ENCODE data around the gene ZNF418. TPM values are rescaled to one million over a fixed set of nuclear protein-coding genes. Genes with fewer than 3 reads are reported as not detected.
A peak's percentile ranks its signal among the peaks of the same experiment; 100 is the strongest.
"Not testable (repeated sequence)": the region's sequence is repeated elsewhere in the genome, so short reads cannot be mapped to it uniquely, and the experiment has no call there.

The ZNF418 gene
- total RNA-seq, 1 donor = 5.1 TPM

DNA sequence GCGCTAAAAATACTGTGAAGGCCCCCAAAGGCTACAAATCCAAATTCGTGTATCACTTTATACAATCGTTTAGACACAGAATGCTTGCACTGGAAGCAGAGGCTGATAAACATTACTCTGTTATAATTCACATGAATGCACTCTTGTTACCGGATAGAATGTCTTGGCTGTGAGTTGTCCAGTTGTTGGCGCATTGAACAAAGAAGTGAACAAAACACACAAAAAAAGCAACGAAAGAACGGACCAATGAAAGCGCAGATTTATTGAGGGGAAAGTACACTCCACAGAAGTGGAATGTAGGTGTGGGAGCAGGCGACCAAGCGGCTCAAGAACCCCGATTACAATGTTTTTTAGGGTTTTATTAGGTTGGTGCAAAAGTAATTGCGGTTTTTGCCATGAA is 529 bp upstream of the ZNF418 start:
- no peaks in the 10 kb centered on the region for H3K9me3 ChIP-seq (ENCODE audit: low read depth, low read length)
- peaks cover 3% of the 10 kb centered on the region for H3K36me3 ChIP-seq (ENCODE audit: insufficient read depth, low read length)
- no peak for DNase-seq (ENCODE audit: insufficient read length, low spot score, missing footprints)
- H3K4me2 ChIP-seq (ENCODE audit: insufficient read depth, low read length) = no peak overlapping the region
- no peaks in the 10 kb centered on the region for H4K20me1 ChIP-seq (ENCODE audit: insufficient read depth, low read length)
- peaks cover 8% of the 10 kb centered on the region for H3K79me2 ChIP-seq (ENCODE audit: insufficient read depth, low read length)
- TF ChIP-seq, protein P1, sequence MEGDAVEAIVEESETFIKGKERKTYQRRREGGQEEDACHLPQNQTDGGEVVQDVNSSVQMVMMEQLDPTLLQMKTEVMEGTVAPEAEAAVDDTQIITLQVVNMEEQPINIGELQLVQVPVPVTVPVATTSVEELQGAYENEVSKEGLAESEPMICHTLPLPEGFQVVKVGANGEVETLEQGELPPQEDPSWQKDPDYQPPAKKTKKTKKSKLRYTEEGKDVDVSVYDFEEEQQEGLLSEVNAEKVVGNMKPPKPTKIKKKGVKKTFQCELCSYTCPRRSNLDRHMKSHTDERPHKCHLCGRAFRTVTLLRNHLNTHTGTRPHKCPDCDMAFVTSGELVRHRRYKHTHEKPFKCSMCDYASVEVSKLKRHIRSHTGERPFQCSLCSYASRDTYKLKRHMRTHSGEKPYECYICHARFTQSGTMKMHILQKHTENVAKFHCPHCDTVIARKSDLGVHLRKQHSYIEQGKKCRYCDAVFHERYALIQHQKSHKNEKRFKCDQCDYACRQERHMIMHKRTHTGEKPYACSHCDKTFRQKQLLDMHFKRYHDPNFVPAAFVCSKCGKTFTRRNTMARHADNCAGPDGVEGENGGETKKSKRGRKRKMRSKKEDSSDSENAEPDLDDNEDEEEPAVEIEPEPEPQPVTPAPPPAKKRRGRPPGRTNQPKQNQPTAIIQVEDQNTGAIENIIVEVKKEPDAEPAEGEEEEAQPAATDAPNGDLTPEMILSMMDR (IDR thresholded peaks at IDR 0.05; ENCODE audit: extremely low read depth, low read depth, low read length) = no peak
- no peak overlapping the region for H3K4me3 ChIP-seq (ENCODE audit: insufficient read depth, low read length)
- H2AFZ ChIP-seq (ENCODE audit: low read length) = no peak overlapping the region
- H3K27ac ChIP-seq (ENCODE audit: low read depth, low read length) = no peak overlapping the region
- peaks cover 3% of the 10 kb centered on the region for H3K4me1 ChIP-seq (ENCODE audit: insufficient read depth, low read length)
- H3K27me3 ChIP-seq (ENCODE audit: insufficient read depth, low read length) = no peaks in the 10 kb centered on the region

DNA sequence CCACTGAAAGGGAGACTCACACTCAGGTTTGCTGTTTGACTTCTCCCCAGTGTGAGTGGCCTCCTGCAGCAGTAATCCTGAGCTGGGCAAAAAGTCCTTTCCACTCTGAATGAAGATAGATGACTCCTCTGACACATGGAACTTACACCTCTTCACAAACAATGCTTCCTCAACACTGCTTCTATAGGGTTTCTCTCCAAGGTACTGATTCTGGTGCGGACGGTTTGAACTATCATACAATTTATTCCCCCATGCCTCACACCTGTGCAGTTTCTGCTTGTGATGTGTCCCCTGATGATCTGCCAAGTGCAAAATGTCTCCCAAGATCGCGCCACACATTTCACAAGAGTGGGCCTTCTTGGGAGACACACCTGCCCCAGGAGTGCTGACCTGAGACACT is 7.6 kb downstream of the ZNF418 start:
- DNase-seq (ENCODE audit: insufficient read length, low spot score, missing footprints) = no peak
- peaks cover 34% of the 10 kb centered on the region for H3K9me3 ChIP-seq (ENCODE audit: low read depth, low read length)
- no peaks in the 10 kb centered on the region for H3K4me1 ChIP-seq (ENCODE audit: insufficient read depth, low read length)
- no peaks in the 10 kb centered on the region for H3K27me3 ChIP-seq (ENCODE audit: insufficient read depth, low read length)
- H3K79me2 ChIP-seq (ENCODE audit: insufficient read depth, low read length) = peaks cover 7% of the 10 kb centered on the region
- TF ChIP-seq, protein P1 (IDR thresholded peaks at IDR 0.05; ENCODE audit: extremely low read depth, low read depth, low read length) = no peak
- no peak overlapping the region for H3K4me3 ChIP-seq (ENCODE audit: insufficient read depth, low read length)
- H2AFZ ChIP-seq (ENCODE audit: low read length) = no peak overlapping the region
- H3K27ac ChIP-seq (ENCODE audit: low read depth, low read length) = no peak overlapping the region
- H3K36me3 ChIP-seq (ENCODE audit: insufficient read depth, low read length) = peaks cover 30% of the 10 kb centered on the region
- no peak overlapping the region for H3K4me2 ChIP-seq (ENCODE audit: insufficient read depth, low read length)
- no peaks in the 10 kb centered on the region for H4K20me1 ChIP-seq (ENCODE audit: insufficient read depth, low read length)

DNA sequence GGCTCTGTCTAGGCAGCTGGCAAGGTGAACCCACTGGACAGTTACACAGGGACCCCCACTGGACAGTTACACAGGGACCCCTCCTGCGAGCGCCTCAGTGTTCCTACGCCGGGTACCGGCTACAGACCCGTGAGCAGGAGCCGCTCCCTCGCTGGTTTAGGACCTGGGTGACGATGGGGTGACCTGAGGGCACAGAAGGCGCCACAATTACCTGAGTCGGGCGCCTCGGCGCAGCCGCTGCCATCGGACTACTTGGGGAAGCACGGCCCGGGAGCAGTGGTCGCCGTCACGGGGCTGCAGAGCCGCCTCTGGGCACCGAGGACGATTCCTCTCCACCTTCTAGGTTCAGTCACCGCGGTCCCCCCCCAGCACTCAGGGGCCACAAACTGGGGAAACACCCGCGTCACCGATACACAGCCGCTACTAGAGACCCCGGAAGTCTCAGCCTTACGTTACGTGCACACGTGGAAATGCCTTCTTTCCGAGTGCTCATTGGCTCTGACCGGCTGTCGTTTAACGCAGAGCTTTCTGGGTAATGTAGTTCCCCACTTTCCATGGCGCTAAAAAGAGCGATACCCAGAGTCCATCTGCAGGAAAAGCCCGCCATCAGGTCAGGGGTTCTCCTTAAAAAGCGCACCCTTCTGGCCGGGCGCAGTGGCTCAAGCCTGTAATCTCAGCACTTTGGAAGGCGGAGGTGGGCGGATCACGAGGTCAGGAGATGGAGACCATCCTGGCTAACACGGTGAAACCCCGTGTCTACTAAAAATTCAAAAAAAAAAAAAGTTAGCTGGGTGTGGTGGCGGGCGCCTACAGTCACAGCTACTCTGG is 18.8 kb downstream of the ZNF418 start, which contains the start of gene ZNF417:
Gene ZNF417 (minus strand): TSS at position 425 of the 828 bp plus-strand sequence. CDS start 181 bp downstream, at position 244.
- H4K20me1 ChIP-seq (ENCODE audit: insufficient read depth, low read length); H3K9me3 ChIP-seq (ENCODE audit: low read depth, low read length); H3K27me3 ChIP-seq (ENCODE audit: insufficient read depth, low read length); H3K4me1 ChIP-seq (ENCODE audit: insufficient read depth, low read length): not testable (repeated sequence)
- Histone ChIP-seq H3K36me3 (ENCODE audit: insufficient read depth, low read length) (peaks cover 14% of the 10 kb centered on the region), H3K27ac (ENCODE audit: low read depth, low read length) (peak within 1 kb of the TSS; percentile 75), H3K4me2 (ENCODE audit: insufficient read depth, low read length) (peak within 1 kb of the TSS; percentile 92), H3K4me3 (ENCODE audit: insufficient read depth, low read length) (peak within 1 kb of the TSS; percentile 92), H3K79me2 (ENCODE audit: insufficient read depth, low read length) (peaks cover 39% of the 10 kb centered on the region), H2AFZ (ENCODE audit: low read length) (peak within 1 kb of the TSS; percentile 81)
- DNase-seq (ENCODE audit: insufficient read length, low spot score, missing footprints) = peak; percentile 94
- TF ChIP-seq, protein P1 (IDR thresholded peaks at IDR 0.05; ENCODE audit: extremely low read depth, low read depth, low read length) = peak; percentile 26

DNA sequence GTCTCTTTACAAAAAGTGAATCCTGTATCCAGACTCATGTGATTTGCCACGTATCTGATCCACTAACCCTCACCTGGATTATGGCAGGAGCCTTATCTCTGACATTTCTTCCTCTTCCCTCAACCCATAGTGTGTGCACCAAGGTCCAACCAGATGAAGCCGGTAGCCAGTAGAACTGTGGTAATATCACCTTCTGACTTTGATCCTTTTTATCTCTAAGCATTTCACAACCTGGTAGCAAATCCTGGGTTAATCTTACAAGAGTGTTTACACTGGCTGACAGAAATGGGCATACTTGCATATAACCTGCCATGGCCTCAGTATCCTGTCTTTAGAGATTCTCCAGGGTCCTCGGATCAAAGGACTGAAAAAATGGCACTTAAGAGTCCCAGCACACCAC is 20.7 kb downstream of the ZNF418 start:
- peaks cover 44% of the 10 kb centered on the region for H3K79me2 ChIP-seq (ENCODE audit: insufficient read depth, low read length)
- TF ChIP-seq, protein P1 (IDR thresholded peaks at IDR 0.05; ENCODE audit: extremely low read depth, low read depth, low read length) = no peak
- H4K20me1 ChIP-seq (ENCODE audit: insufficient read depth, low read length) = peaks cover 5% of the 10 kb centered on the region
- no peak for DNase-seq (ENCODE audit: insufficient read length, low spot score, missing footprints)
- H3K4me3 ChIP-seq (ENCODE audit: insufficient read depth, low read length) = no peak overlapping the region
- H3K36me3 ChIP-seq (ENCODE audit: insufficient read depth, low read length) = peaks cover 22% of the 10 kb centered on the region
- H3K4me1 ChIP-seq (ENCODE audit: insufficient read depth, low read length) = peaks cover 9% of the 10 kb centered on the region
- no peak overlapping the region for H2AFZ ChIP-seq (ENCODE audit: low read length)
- H3K27me3 ChIP-seq (ENCODE audit: insufficient read depth, low read length) = no peaks in the 10 kb centered on the region
- H3K4me2 ChIP-seq (ENCODE audit: insufficient read depth, low read length) = no peak overlapping the region
- H3K9me3 ChIP-seq (ENCODE audit: low read depth, low read length) = no peaks in the 10 kb centered on the region
- no peak overlapping the region for H3K27ac ChIP-seq (ENCODE audit: low read depth, low read length)

Data from osteoblast (primary cell).